OCI-LY7 (cell line): ENCODE results near the gene CRYBG1. TPM values are rescaled to one million over a fixed set of nuclear protein-coding genes. Genes with fewer than 3 reads are reported as not detected.

Experiments
- BruUV-seq: library from RNA; stranded (reverse); fragments of 400-500 nt; replicated peaks from 2 replicates; lab custom pipeline; 2021; lab: Mats Ljungman, UMichigan
- CTCF ChIA-PET: fragments of 300-600 bp; sonication (Branson Sonifier 250); formaldehyde crosslinking; loops from one replicate; lab custom pipeline; 2022; ENCODE audit warnings: antibody characterized with exemption; ENCODE audit not compliant: unreplicated experiment; lab: Charles Lee
- POLR2A ChIA-PET: fragments of 300-600 bp; sonication (Branson Sonifier 250); formaldehyde crosslinking; loops from one replicate; lab custom pipeline; 2022; ENCODE audit warnings: antibody characterized with exemption; lab: Charles Lee
- DNase-seq: peaks from one replicate; pipeline ENCODE4 v3.0.0-alpha.2; 2015; ENCODE audit warnings: low spot score
- H2AFZ ChIP-seq: fragments of 200-600 bp; sonication (generic), shearing (Covaris generic); 2 replicates; pipeline ENCODE4 v1.6.1; 2014; ENCODE audit warnings: mild to moderate bottlenecking, antibody characterized with exemption, low read length, moderate library complexity
- H3K27ac ChIP-seq: fragments of 200-600 bp; sonication (generic); 2 replicates; pipeline ENCODE4 v1.5.1; 2014; ENCODE audit warnings: mixed run types, low read depth, mild to moderate bottlenecking, moderate library complexity, low read length, inconsistent platforms; ENCODE audit not compliant: poor library complexity, severe bottlenecking
- H3K36me3 ChIP-seq: fragments of 200-600 bp; sonication (generic); 2 replicates; pipeline ENCODE4 v1.6.1; 2014; ENCODE audit warnings: mild to moderate bottlenecking, antibody characterized with exemption, low read length, moderate library complexity, mixed read lengths; ENCODE audit not compliant: insufficient read depth
- H3K4me1 ChIP-seq: fragments of 200-600 bp; sonication (generic); 2 replicates; pipeline ENCODE4 v1.5.1; 2014; ENCODE audit warnings: mild to moderate bottlenecking, low read length; ENCODE audit not compliant: insufficient read depth, poor library complexity, severe bottlenecking
- H3K4me2 ChIP-seq: fragments of 200-600 bp; sonication (generic); 2 replicates; pipeline ENCODE4 v1.6.1; 2014; ENCODE audit warnings: mild to moderate bottlenecking, low read length
- H3K4me3 ChIP-seq: fragments of 200-600 bp; sonication (generic); 2 replicates; pipeline ENCODE4 v1.5.1; 2014; ENCODE audit warnings: mild to moderate bottlenecking, low read depth, low read length; ENCODE audit not compliant: poor library complexity, severe bottlenecking
- H3K79me2 ChIP-seq: fragments of 200-600 bp; sonication (generic); 2 replicates; pipeline ENCODE4 v1.6.1; 2016; ENCODE audit warnings: low read depth, mild to moderate bottlenecking, low read length, moderate library complexity, mixed read lengths; ENCODE audit not compliant: insufficient read depth
- H3K9me2 ChIP-seq: fragments of 200-600 bp; sonication (generic); 2 replicates; pipeline ENCODE4 v1.6.1; 2016; ENCODE audit warnings: mild to moderate bottlenecking, low read length, mixed read lengths; ENCODE audit not compliant: insufficient read depth
- H3K9me3 ChIP-seq: fragments of 200-600 bp; sonication (generic); 2 replicates; pipeline ENCODE4 v1.6.1; 2014; ENCODE audit warnings: mild to moderate bottlenecking, mixed run types, low read length, mixed read lengths
- H4K20me1 ChIP-seq: fragments of 200-600 bp; sonication (generic); 2 replicates; pipeline ENCODE4 v1.6.1; 2014; ENCODE audit warnings: mild to moderate bottlenecking, antibody characterized with exemption, low read length, moderate library complexity, mixed read lengths; ENCODE audit not compliant: insufficient read depth
- EZH2phosphoT487 ChIP-seq: fragments of 200-600 bp; sonication (generic); IDR thresholded peaks from 2 replicates; pipeline ENCODE4 v1.6.1; 2018; ENCODE audit warnings: low read depth, borderline replicate concordance, mild to moderate bottlenecking, mixed run types, antibody characterized with exemption, low read length, moderate library complexity, mixed read lengths
- intact Hi-C: fragments of 100-400 bp; cut with micrococcal nuclease; formaldehyde crosslinking; loops from one replicate; pipeline ENCODE4 v1.10.0; 2022; ENCODE audit not compliant: unreplicated experiment
- total RNA-seq, 2 experiments: library from RNA; depleted of rRNA in 1 of 2; stranded (reverse); fragments of >200 nt in 1 of 2; shearing (Covaris generic) in 1 of 2; gene quantifications; 2 replicates each; pipeline ENCODE4 v1.2.3, GENCODE V29; 2014 to 2022
- TF ChIP-seq, protein P1 (sequence below): fragments of 200-600 bp; sonication (generic); conservative IDR thresholded peaks from 2 replicates; pipeline ENCODE4 v1.5.1; 2014; ENCODE audit warnings: mild to moderate bottlenecking, antibody characterized with exemption, low read length, moderate library complexity, mixed read lengths

The CRYBG1 gene
- total RNA-seq, 2 experiments from 2014 or later, result 41.7 to 66.2 TPM

DNA sequence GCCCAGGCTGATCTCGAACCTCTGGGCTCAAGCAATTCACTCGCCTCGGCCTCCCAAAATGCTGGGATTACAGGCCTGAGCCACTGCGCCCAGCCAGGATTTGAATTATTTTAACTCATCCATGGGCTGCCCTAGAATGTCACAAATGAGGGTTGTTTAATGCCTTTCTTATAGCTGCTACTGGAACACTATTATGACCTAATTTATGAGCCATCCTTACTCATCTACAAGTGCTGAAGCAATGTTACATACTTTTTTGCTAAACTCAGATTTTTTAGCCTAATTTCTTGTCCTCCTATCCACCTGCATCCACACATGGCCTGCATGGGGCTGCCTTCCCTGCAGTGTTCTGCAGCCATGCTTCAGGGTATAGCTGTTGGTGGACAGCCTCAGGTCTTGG, 208.9 kb downstream of the CRYBG1 start:
- no peak for TF ChIP-seq EZH2phosphoT487
- TF ChIP-seq, protein P1, sequence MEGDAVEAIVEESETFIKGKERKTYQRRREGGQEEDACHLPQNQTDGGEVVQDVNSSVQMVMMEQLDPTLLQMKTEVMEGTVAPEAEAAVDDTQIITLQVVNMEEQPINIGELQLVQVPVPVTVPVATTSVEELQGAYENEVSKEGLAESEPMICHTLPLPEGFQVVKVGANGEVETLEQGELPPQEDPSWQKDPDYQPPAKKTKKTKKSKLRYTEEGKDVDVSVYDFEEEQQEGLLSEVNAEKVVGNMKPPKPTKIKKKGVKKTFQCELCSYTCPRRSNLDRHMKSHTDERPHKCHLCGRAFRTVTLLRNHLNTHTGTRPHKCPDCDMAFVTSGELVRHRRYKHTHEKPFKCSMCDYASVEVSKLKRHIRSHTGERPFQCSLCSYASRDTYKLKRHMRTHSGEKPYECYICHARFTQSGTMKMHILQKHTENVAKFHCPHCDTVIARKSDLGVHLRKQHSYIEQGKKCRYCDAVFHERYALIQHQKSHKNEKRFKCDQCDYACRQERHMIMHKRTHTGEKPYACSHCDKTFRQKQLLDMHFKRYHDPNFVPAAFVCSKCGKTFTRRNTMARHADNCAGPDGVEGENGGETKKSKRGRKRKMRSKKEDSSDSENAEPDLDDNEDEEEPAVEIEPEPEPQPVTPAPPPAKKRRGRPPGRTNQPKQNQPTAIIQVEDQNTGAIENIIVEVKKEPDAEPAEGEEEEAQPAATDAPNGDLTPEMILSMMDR, result no peak
- intact Hi-C loops, result loop anchor here (5.0 kb wide), 2 partner anchors 232 to 428 kb away; no protein-coding TSS in a partner anchor
- Histone ChIP-seq H3K36me3 (peaks cover 90% of the 10 kb centered on the region), H3K4me1 (peaks cover 2% of the 10 kb centered on the region), H4K20me1 (no peaks in the 10 kb centered on the region), H3K27ac (no peak overlapping the region), H3K9me2 (no peaks in the 10 kb centered on the region), H2AFZ (no peak overlapping the region), H3K4me3 (no peak overlapping the region), H3K9me3 (no peaks in the 10 kb centered on the region), H3K79me2 (no peaks in the 10 kb centered on the region), H3K4me2 (no peak overlapping the region)
- BruUV-seq, result no TSS peak
- ChIA-PET CTCF (interaction anchor here (0.7 kb wide), 1 partner anchor 410 kb away, joined by 3 read pairs; no protein-coding TSS in a partner anchor), POLR2A (interaction anchor here (0.7 to 0.8 kb wide), 2 partner anchors 15 to 113 kb away, joined by 3 read pairs; no protein-coding TSS in a partner anchor)
- DNase-seq, result no peak

DNA sequence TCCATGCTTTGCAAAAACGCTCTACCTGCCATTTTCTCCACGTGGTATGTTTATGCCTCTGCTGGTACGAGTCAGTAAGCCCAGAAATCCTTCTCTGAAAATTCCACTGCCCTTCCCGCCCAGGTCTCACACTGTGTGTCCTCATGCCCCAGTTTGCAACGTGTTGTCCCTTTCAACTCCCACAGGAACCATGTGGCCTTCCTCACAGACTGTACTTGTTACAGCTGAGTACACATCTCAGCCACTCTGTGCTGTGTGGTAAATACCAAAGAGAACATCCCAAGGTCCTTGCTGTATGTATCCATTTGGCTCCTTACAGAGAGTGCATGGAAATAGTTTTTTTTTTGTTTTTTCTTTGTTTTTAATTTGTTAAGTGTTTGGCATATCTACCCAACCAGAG, 211.9 kb downstream of the CRYBG1 start:
- H3K27ac ChIP-seq, result no peak overlapping the region
- H3K36me3 ChIP-seq, result peaks cover 91% of the 10 kb centered on the region
- BruUV-seq, result no TSS peak
- no peak overlapping the region for H3K4me3 ChIP-seq
- H3K79me2 ChIP-seq, result no peaks in the 10 kb centered on the region
- DNase-seq, result no peak
- POLR2A ChIA-PET, result interaction anchor here (0.6 to 1.1 kb wide), 2 partner anchors 16 to 47 kb away, joined by 3 read pairs; no protein-coding TSS in a partner anchor
- H3K9me3 ChIP-seq, result no peaks in the 10 kb centered on the region
- no peak overlapping the region for H2AFZ ChIP-seq
- no peaks in the 10 kb centered on the region for H4K20me1 ChIP-seq
- TF ChIP-seq, protein P1, result no peak
- no peak for TF ChIP-seq EZH2phosphoT487
- H3K4me2 ChIP-seq, result no peak overlapping the region
- no peaks in the 10 kb centered on the region for H3K9me2 ChIP-seq
- intact Hi-C loops, result no loop called here
- no peaks in the 10 kb centered on the region for H3K4me1 ChIP-seq
- CTCF ChIA-PET, result interaction anchor here (1.6 kb wide), 1 partner anchor 407 kb away, joined by 4 read pairs; no protein-coding TSS in a partner anchor

DNA sequence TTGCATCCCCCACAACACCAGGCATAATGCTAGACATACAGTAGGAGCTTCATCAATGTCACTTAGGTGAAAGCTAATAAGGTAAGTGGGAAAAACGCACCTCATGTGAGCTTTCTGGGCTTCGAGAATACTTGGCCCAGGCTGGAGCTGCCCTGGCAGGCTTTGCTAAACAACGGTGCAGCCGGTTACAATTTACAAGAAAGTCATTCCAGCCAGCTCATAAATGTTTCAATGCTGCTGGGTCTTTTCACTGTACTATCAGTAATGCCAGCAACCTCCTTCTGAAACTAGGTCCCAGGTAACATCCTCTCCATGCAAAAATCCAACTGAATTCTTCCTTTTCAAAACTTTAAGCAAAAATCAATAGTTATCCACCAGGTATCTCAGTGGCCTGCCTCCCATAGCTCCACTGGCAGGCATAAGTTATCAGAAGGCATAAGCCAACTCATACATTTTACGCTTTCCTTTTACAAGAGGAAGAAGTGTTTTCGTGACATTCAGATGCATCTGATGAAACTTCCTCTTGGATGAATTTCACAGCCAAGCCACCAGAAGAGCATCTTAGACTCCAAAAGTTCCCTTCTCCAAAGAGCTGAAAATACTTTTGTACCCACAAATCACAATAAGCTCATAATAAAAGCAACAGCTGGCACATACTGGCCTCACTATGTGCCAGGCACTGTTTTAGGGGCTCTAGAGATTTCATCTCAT, 212.5 kb downstream of the CRYBG1 start:
- DNase-seq, result no peak
- Histone ChIP-seq H3K4me1 (no peaks in the 10 kb centered on the region), H3K36me3 (peaks cover 91% of the 10 kb centered on the region), H3K4me2 (no peak overlapping the region), H3K9me3 (no peaks in the 10 kb centered on the region), H2AFZ (no peak overlapping the region), H3K4me3 (no peak overlapping the region), H3K27ac (no peak overlapping the region), H3K9me2 (no peaks in the 10 kb centered on the region), H4K20me1 (no peaks in the 10 kb centered on the region), H3K79me2 (no peaks in the 10 kb centered on the region)
- intact Hi-C loops, result no loop called here
- TF ChIP-seq EZH2phosphoT487, result no peak
- TF ChIP-seq, protein P1, result no peak
- no TSS peak for BruUV-seq
- ChIA-PET CTCF (interaction anchor here (1.0 kb wide), 1 partner anchor 424 kb away, joined by 3 read pairs; no protein-coding TSS in a partner anchor), POLR2A (interaction anchor here (1.1 kb wide), 1 partner anchor 15 kb away, joined by 3 read pairs; no protein-coding TSS in a partner anchor)
